H9 (cell line): ENCODE results near the gene OGFOD2. TPM values are rescaled to one million over a fixed set of nuclear protein-coding genes. Genes with fewer than 3 reads are reported as not detected.

Source experiments
- DNase-seq: peaks from one replicate; pipeline ENCODE4 v3.0.0-alpha.2; 2017
- H2AFZ ChIP-seq: one replicate; pipeline ENCODE4 v1.6.1; 2013; ENCODE audit warnings: mild to moderate bottlenecking, low read length, control low read depth, moderate library complexity
- H2AK5ac ChIP-seq: 2 replicates; pipeline ENCODE4 v1.6.1; 2013; ENCODE audit warnings: low read length, control low read depth, mixed read lengths; ENCODE audit not compliant: insufficient read length
- H2BK120ac ChIP-seq: one replicate; pipeline ENCODE4 v1.6.1; 2013; ENCODE audit warnings: low read depth, mild to moderate bottlenecking, low read length, control low read depth, inconsistent platforms; ENCODE audit not compliant: poor library complexity, severe bottlenecking
- H2BK12ac ChIP-seq: 2 replicates; pipeline ENCODE4 v1.6.1; 2013; ENCODE audit warnings: low read length, control low read depth, mixed read lengths, low read depth; ENCODE audit not compliant: insufficient read length
- H2BK15ac ChIP-seq: 2 replicates; pipeline ENCODE4 v1.6.1; 2013; ENCODE audit warnings: low read depth, low read length, control low read depth
- H2BK20ac ChIP-seq: one replicate; pipeline ENCODE4 v1.6.1; 2013; ENCODE audit warnings: low read depth, mild to moderate bottlenecking, low read length, control low read depth, inconsistent platforms; ENCODE audit not compliant: poor library complexity, severe bottlenecking
- H2BK5ac ChIP-seq: 2 replicates; pipeline ENCODE4 v1.6.1; 2013; ENCODE audit warnings: low read length, control low read depth, mixed read lengths; ENCODE audit not compliant: insufficient read length
- H3K14ac ChIP-seq: 2 replicates; pipeline ENCODE4 v1.6.1; 2013; ENCODE audit warnings: low read length, control low read depth; ENCODE audit not compliant: insufficient read depth
- H3K18ac ChIP-seq: 2 replicates; pipeline ENCODE4 v1.6.1; 2013; ENCODE audit warnings: low read depth, mild to moderate bottlenecking, mixed read lengths, low read length, control low read depth; ENCODE audit not compliant: insufficient read length
- H3K23ac ChIP-seq: 2 replicates; pipeline ENCODE4 v1.6.1; 2013; ENCODE audit warnings: low read length, control low read depth, mixed read lengths, low read depth; ENCODE audit not compliant: insufficient read length
- H3K23me2 ChIP-seq: 2 replicates; pipeline ENCODE4 v1.6.1; 2013; ENCODE audit warnings: low read depth, mild to moderate bottlenecking, mixed read lengths, low read length, control low read depth; ENCODE audit not compliant: insufficient read length, poor library complexity, severe bottlenecking
- H3K27ac ChIP-seq: 2 replicates; pipeline ENCODE4 v1.5.1; 2013; ENCODE audit warnings: low read length, control low read depth, mixed read lengths, low read depth; ENCODE audit not compliant: insufficient read length
- H3K27me3 ChIP-seq: 2 replicates; pipeline ENCODE4 v1.6.1; 2013; ENCODE audit warnings: low read length, control low read depth, inconsistent platforms; ENCODE audit not compliant: insufficient read depth
- H3K4ac ChIP-seq: 2 replicates; pipeline ENCODE4 v1.6.1; 2013; ENCODE audit warnings: low read depth, mild to moderate bottlenecking, control low read depth, inconsistent platforms, low read length, moderate library complexity
- H3K4me1 ChIP-seq: 2 replicates; pipeline ENCODE4 v1.6.1; 2013; ENCODE audit warnings: low read length, control low read depth, inconsistent platforms; ENCODE audit not compliant: insufficient read depth
- H3K4me2 ChIP-seq: 2 replicates; pipeline ENCODE4 v1.6.1; 2013; ENCODE audit warnings: low read length, control low read depth, mixed read lengths; ENCODE audit not compliant: insufficient read length, insufficient read depth
- H3K56ac ChIP-seq: 2 replicates; pipeline ENCODE4 v1.6.1; 2013; ENCODE audit warnings: low read depth, mild to moderate bottlenecking, mixed read lengths, low read length, control low read depth; ENCODE audit not compliant: insufficient read length
- H3K79me1 ChIP-seq: 2 replicates; pipeline ENCODE4 v1.6.1; 2013; ENCODE audit warnings: low read depth, mild to moderate bottlenecking, moderate library complexity, low read length, control low read depth, inconsistent platforms; ENCODE audit not compliant: insufficient read depth, poor library complexity, severe bottlenecking
- H3K79me2 ChIP-seq: 2 replicates; pipeline ENCODE4 v1.6.1; 2013; ENCODE audit warnings: low read length, control low read depth, inconsistent platforms; ENCODE audit not compliant: insufficient read depth
- H3K9ac ChIP-seq: 2 replicates; pipeline ENCODE4 v1.6.1; 2013; ENCODE audit warnings: low read length, control low read depth, mixed read lengths; ENCODE audit not compliant: insufficient read length; ENCODE audit errors: extremely low read depth
- H3K9me3 ChIP-seq: one replicate; pipeline ENCODE4 v1.6.1; 2013; ENCODE audit warnings: low read depth, low read length, inconsistent platforms; ENCODE audit not compliant: control insufficient read depth
- H3T11ph ChIP-seq: one replicate; pipeline ENCODE4 v1.6.1; 2013; ENCODE audit warnings: mild to moderate bottlenecking, low read length, control low read depth, inconsistent platforms
- H4K20me1 ChIP-seq: one replicate; pipeline ENCODE4 v1.6.1; 2013; ENCODE audit not compliant: control insufficient read depth, insufficient read length, insufficient read depth
- H4K5ac ChIP-seq: 2 replicates; pipeline ENCODE4 v1.6.1; 2013; ENCODE audit warnings: low read depth, mild to moderate bottlenecking, mixed read lengths, low read length, control low read depth; ENCODE audit not compliant: insufficient read length
- H4K8ac ChIP-seq: replicated peaks from 2 replicates; pipeline ENCODE4 v1.6.1; 2013; ENCODE audit warnings: low read length, control low read depth, mixed read lengths, low read depth; ENCODE audit not compliant: insufficient read length
- H4K91ac ChIP-seq: 2 replicates; pipeline ENCODE4 v1.6.1; 2013; ENCODE audit warnings: low read depth, mild to moderate bottlenecking, moderate library complexity, mixed read lengths, low read length, control low read depth; ENCODE audit not compliant: insufficient read length
- H3K27ac Mint-ChIP-seq, 3 experiments: 2 replicates in 2 of 3; 3 replicates in 1 of 3; pipeline ENCODE4 v1.8.0; 2020 to 2021; ENCODE audit warnings: mixed read lengths in 3 of 3, mild to moderate bottlenecking in 1 of 3, moderate library complexity in 1 of 3
- H3K27me3 Mint-ChIP-seq: 2 replicates; pipeline ENCODE4 v1.8.0; 2021; ENCODE audit warnings: low read depth, mild to moderate bottlenecking, moderate library complexity, mixed read lengths
- H3K36me3 Mint-ChIP-seq, 3 experiments: 2 replicates in 2 of 3; 3 replicates in 1 of 3; pipeline ENCODE4 v1.8.0; 2020 to 2021; ENCODE audit warnings: low read depth in 3 of 3, mixed read lengths in 3 of 3; ENCODE audit not compliant: insufficient read depth in 1 of 3
- H3K4me1 Mint-ChIP-seq, 2 experiments: 2 replicates each; pipeline ENCODE4 v1.8.0; 2020; ENCODE audit warnings: mixed read lengths in 2 of 2
- H3K4me3 Mint-ChIP-seq, 2 experiments: 2 replicates in 1 of 2; 3 replicates in 1 of 2; pipeline ENCODE4 v1.8.0; 2020 to 2021; ENCODE audit warnings: mild to moderate bottlenecking in 2 of 2, mixed read lengths in 2 of 2, moderate library complexity in 1 of 2
- H3K9me3 Mint-ChIP-seq, 2 experiments: 2 replicates in 1 of 2; 3 replicates in 1 of 2; pipeline ENCODE4 v1.8.0; 2020; ENCODE audit warnings: mild to moderate bottlenecking in 2 of 2, mixed read lengths in 2 of 2, moderate library complexity in 1 of 2
- CTCF ChIP-seq: fragments of 200-600 bp; sonication (generic); conservative IDR thresholded peaks from 3 replicates; pipeline ENCODE4 v1.8.0; 2021; ENCODE audit warnings: antibody characterized with exemption, mild to moderate bottlenecking
- WGBS: extraction: QIAGEN DNeasy Blood & Tissue Kit; methylation state at CpG from one replicate; pipeline ENCODE4 v1.1.7; 2013; ENCODE audit warnings: missing lambda C conversion rate, low lambda C conversion rate, mixed read lengths; ENCODE audit not compliant: insufficient read length; ENCODE audit errors: extremely low coverage; 5-methylcytosine and 5-hydroxymethylcytosine counted together
- total RNA-seq: library from RNA; stranded (reverse); gene quantifications from 2 replicates; pipeline ENCODE4 v1.2.1, GENCODE V29; 2021

The OGFOD2 gene
- total RNA-seq, 1 experiment from 2014 or later, result 14.7 TPM

- Histone ChIP-seq H3K9ac (no peak overlapping the region), H2BK12ac (no peak overlapping the region), H3K79me1 (no peaks in the 10 kb centered on the region), H4K5ac (no peak overlapping the region), H3K4me2 (no peak overlapping the region), H3K56ac (no peak overlapping the region), H2BK120ac (no peak overlapping the region), H4K8ac (no peak overlapping the region), H3K79me2 (no peaks in the 10 kb centered on the region), H4K91ac (no peak overlapping the region), H3K23ac (no peak overlapping the region), H3K27ac (no peak overlapping the region), H2AFZ (no peak overlapping the region), H3K4ac (no peak overlapping the region), H2BK15ac (no peak overlapping the region), H3K14ac (no peak overlapping the region), H3K4me1 (no peaks in the 10 kb centered on the region), H3K27me3 (no peaks in the 10 kb centered on the region), H3T11ph (no peak overlapping the region), H3K23me2 (no peaks in the 10 kb centered on the region), H4K20me1 (peaks cover 2% of the 10 kb centered on the region), H2BK20ac (no peak overlapping the region), H2AK5ac (no peak overlapping the region), H2BK5ac (no peak overlapping the region), H3K18ac (no peak overlapping the region), H3K9me3 (no peaks in the 10 kb centered on the region)
- Mint-ChIP-seq H3K27me3 (peaks cover 55% of the 10 kb centered on the region), H3K9me3 (no peaks in the 10 kb centered on the region), H3K36me3 (no peaks in the 10 kb centered on the region), H3K27ac (no peak overlapping the region), H3K4me1 (peaks cover 0 to 14% of the 10 kb centered on the region in 2 experiments; a peak in 2 of 4 replicates), H3K4me3 (no peak overlapping the region)
- no peak for TF ChIP-seq CTCF
- WGBS, result no CpG with 5 or more reads among the region's 13 CpGs
- no peak for DNase-seq
Measured at GRCh38 chr12:122943196-122943595, 31.8 kb upstream of the OGFOD2 start.
